GM12878 (cell line): ENCODE measurements around the gene TCF12. TPM values are rescaled to one million over a fixed set of nuclear protein-coding genes. Genes with fewer than 3 reads are reported as not detected.

Experiments used
- ATAC-seq: fragments of 200-7000 bp; cut with Tn5 transposase; 3 replicates; pipeline ENCODE4 v1.9.1; 2020; ENCODE audit warnings: mild to moderate bottlenecking, moderate library complexity
- BruUV-seq: library from RNA; stranded (reverse); fragments of 400-500 nt; replicated peaks from 2 replicates; lab custom pipeline; 2021; lab: Mats Ljungman, UMichigan
- CTCF ChIA-PET: fragments of 300-600 bp; sonication (Branson Sonifier 250); formaldehyde crosslinking; extraction: SDS; loops from one replicate; lab custom pipeline; 2021; ENCODE audit warnings: inconsistent platforms; lab: Yijun Ruan, JAX
- POLR2A ChIA-PET: fragments of 350-600 bp; formaldehyde crosslinking; extraction: SDS; loops from one replicate; lab custom pipeline; 2021; ENCODE audit warnings: inconsistent platforms; lab: Charles Lee
- RAD21 ChIA-PET: fragments of 300-600 bp; sonication (Branson Sonifier 250); formaldehyde crosslinking; loops from one replicate; lab custom pipeline; 2023; ENCODE audit warnings: antibody characterized with exemption; ENCODE audit not compliant: unreplicated experiment; lab: Charles Lee
- SMC1A ChIA-PET: fragments of 300-600 bp; sonication (Branson Sonifier 250); formaldehyde crosslinking; loops from one replicate; lab custom pipeline; 2023; ENCODE audit not compliant: unreplicated experiment, uncharacterized antibody; lab: Charles Lee
- DNase-seq: peaks from one replicate; pipeline ENCODE4 v3.0.0-alpha.2; 2011; ENCODE audit warnings: low read depth, low spot score
- FAIRE-seq: peaks from 3 replicates; lab custom pipeline; 2011; peaks lifted over from hg19 to GRCh38; lab: Jason Lieb, UNC
- H2AFZ ChIP-seq: 2 replicates; pipeline ENCODE4 v1.6.0; 2011; ENCODE audit warnings: low read depth, low read length, control low read depth; ENCODE audit not compliant: control insufficient read depth
- H3K27ac ChIP-seq: 2 replicates; pipeline ENCODE4 v1.5.1; 2011; ENCODE audit warnings: control low read depth; ENCODE audit not compliant: control insufficient read depth, insufficient read depth
- H3K27me3 ChIP-seq, 2 experiments: replicated peaks in 1 of 2; 2 replicates each; pipeline versions ENCODE4 v1.6.0 to v1.6.1; 2011; ENCODE audit warnings: low read length in 1 of 2; ENCODE audit not compliant: control insufficient read depth in 2 of 2, insufficient read depth in 2 of 2
- H3K36me3 ChIP-seq, 2 experiments: 2 replicates each; pipeline ENCODE4 v1.5.1; 2011; ENCODE audit warnings: low read length in 1 of 2; ENCODE audit not compliant: control insufficient read depth in 2 of 2, insufficient read depth in 2 of 2
- H3K4me1 ChIP-seq: 2 replicates; pipeline ENCODE4 v1.6.1; 2011; ENCODE audit warnings: mild to moderate bottlenecking, low read length, moderate library complexity, mixed read lengths; ENCODE audit not compliant: control insufficient read depth, insufficient read depth
- H3K4me2 ChIP-seq: 2 replicates; pipeline ENCODE4 v1.6.0; 2011; ENCODE audit warnings: control low read depth; ENCODE audit not compliant: control insufficient read depth, insufficient read depth
- H3K4me3 ChIP-seq: fragments of 200-600 bp; sonication (generic); 2 replicates; pipeline ENCODE4 v1.5.1; 2016
- H3K79me2 ChIP-seq: 2 replicates; pipeline ENCODE4 v1.6.0; 2011; ENCODE audit warnings: low read length; ENCODE audit not compliant: control insufficient read depth, insufficient read depth
- H3K9ac ChIP-seq: 2 replicates; pipeline ENCODE4 v1.8.0; 2011; ENCODE audit warnings: low read length, control low read depth, mixed read lengths; ENCODE audit not compliant: control insufficient read depth, insufficient read depth
- H3K9me3 ChIP-seq: replicated peaks from 3 replicates; pipeline ENCODE4 v1.5.1; 2011; ENCODE audit warnings: mild to moderate bottlenecking, low read length; ENCODE audit not compliant: control insufficient read depth, insufficient read depth
- H4K20me1 ChIP-seq: 2 replicates; pipeline ENCODE4 v1.6.0; 2011; ENCODE audit not compliant: control insufficient read depth, insufficient read depth
- CBX3 ChIP-seq: fragments of 200-600 bp; sonication (generic); IDR thresholded peaks from 2 replicates; pipeline ENCODE4 v1.6.1; 2016; ENCODE audit warnings: low read depth, borderline replicate concordance
- NR2C1 ChIP-seq: fragments of 450-650 bp; IDR thresholded peaks from 2 replicates; pipeline ENCODE4 v1.6.1; 2017; ENCODE audit warnings: antibody characterized with exemption, mild to moderate bottlenecking, moderate library complexity
- NRF1 ChIP-seq: conservative IDR thresholded peaks from 2 replicates; pipeline ENCODE4 v1.6.1; 2011; ENCODE audit warnings: mild to moderate bottlenecking, low read depth, low read length, improper control_type of control experiment
- SUPT20H ChIP-seq: IDR thresholded peaks from 2 replicates; pipeline ENCODE4 v1.6.1; 2011; ENCODE audit warnings: low read depth, mild to moderate bottlenecking, low read length, moderate library complexity, borderline replicate concordance; ENCODE audit not compliant: control insufficient read depth
- ZSCAN29 ChIP-seq: fragments of 450-650 bp; IDR thresholded peaks from 2 replicates; pipeline ENCODE4 v1.6.1; 2017; ENCODE audit warnings: mild to moderate bottlenecking, moderate library complexity
- WGBS: methylation state at CpG from one replicate; pipeline ENCODE4 v1.1.6; 2016; ENCODE audit warnings: low lambda C conversion rate; ENCODE audit not compliant: insufficient replicate concordance, insufficient coverage; ENCODE audit errors: missing lambda C conversion rate; 5-methylcytosine and 5-hydroxymethylcytosine counted together
- in situ Hi-C: fragments of 300-500 bp; cut with MboI; formaldehyde crosslinking; loops from 9 replicates; pipeline ENCODE4 v1.14.3; 2018; ENCODE audit warnings: mixed read lengths
- intact Hi-C: fragments of 100-400 bp; cut with micrococcal nuclease; formaldehyde crosslinking; loops from one replicate; pipeline ENCODE4 v1.14.2; 2022; ENCODE audit not compliant: unreplicated experiment
- polyA plus RNA-seq, 11 experiments: library from polyadenylated mRNA; depleted of rRNA in 4 of 11; unstranded in 6 of 11; stranded (reverse) in 5 of 11; fragments of >200 nt; fragmentation: Nextera tagmentation in 4 of 11; fragmentation: Illumina TruSeq in 1 of 11; extraction: Ambion mirVana in 4 of 11; extraction: Trizol in 1 of 11; gene quantifications; 1 replicate in 1 of 11; 2 replicates in 10 of 11; pipeline versions ENCODE4 v1.2.1 to v1.2.3, GENCODE V29; 2011 to 2016; ENCODE audit warnings: inconsistent platforms in 2 of 11, missing spikeins in 2 of 11, low read depth in 1 of 11
- total RNA-seq, 4 experiments: library from RNA; depleted of rRNA in 3 of 4; stranded (reverse); fragments of >200 nt in 3 of 4; fragmentation: Illumina TruSeq in 1 of 4; extraction: Trizol in 1 of 4; gene quantifications; 2 replicates each; pipeline versions ENCODE4 v1.2.1 to v1.2.3, GENCODE V29; 2013 to 2021
- TF ChIP-seq, protein P1 (sequence below): fragments of 150-350 bp; IDR thresholded peaks from 2 replicates; pipeline ENCODE4 v1.6.1; 2016; ENCODE audit warnings: low read depth, low read length

The TCF12 gene
- total and polyA plus RNA-seq, 10 of the 15 experiments (the other 5 are each of a cell fraction or from before 2014, with no cell fraction given), result 8.2 to 70.9 (median 49.5) TPM

DNA sequence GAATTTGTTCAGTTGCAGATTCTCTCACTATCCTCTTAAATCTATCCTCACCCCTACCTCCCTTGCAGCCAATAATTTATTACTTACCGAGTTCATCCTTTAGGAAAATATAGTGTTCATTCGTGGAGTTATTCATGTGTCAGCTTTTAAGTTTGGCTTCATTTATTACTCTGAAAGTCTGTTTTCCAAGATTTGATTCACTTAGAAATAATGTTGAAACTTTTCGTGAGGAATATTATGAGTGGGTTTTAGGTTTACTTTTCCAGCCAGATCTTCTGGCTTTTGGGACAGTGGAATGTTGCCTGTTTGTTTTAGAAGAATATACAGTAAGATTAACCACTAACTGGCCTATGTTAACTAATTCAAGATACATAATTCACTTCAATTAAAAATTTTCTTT is 296.9 kb downstream of the TCF12 start:
- Histone ChIP-seq H3K27me3 (no peaks in the 10 kb centered on the region), H3K36me3 (no peaks in the 10 kb centered on the region), H3K79me2 (no peaks in the 10 kb centered on the region), H3K4me2 (no peak overlapping the region), H3K4me1 (no peaks in the 10 kb centered on the region), H3K4me3 (no peak overlapping the region), H3K9me3 (no peaks in the 10 kb centered on the region), H3K27ac (no peak overlapping the region)
- ATAC-seq, result no peak
- FAIRE-seq, result no peak
- ChIA-PET SMC1A (interaction anchor here (1.1 to 2.2 kb wide), 5 partner anchors 38 to 392 kb away, joined by 3 to 8 read pairs (median 3); no protein-coding TSS in a partner anchor), POLR2A (no interaction called here)
- in situ Hi-C loops, result loop anchor here (10.0 kb wide), 1 partner anchor 721 kb away; no protein-coding TSS in a partner anchor
- WGBS, result 65% methylated on average over 3 of the region's 3 CpGs
- no peak for TF ChIP-seq NR2C1
- TF ChIP-seq, protein P1, sequence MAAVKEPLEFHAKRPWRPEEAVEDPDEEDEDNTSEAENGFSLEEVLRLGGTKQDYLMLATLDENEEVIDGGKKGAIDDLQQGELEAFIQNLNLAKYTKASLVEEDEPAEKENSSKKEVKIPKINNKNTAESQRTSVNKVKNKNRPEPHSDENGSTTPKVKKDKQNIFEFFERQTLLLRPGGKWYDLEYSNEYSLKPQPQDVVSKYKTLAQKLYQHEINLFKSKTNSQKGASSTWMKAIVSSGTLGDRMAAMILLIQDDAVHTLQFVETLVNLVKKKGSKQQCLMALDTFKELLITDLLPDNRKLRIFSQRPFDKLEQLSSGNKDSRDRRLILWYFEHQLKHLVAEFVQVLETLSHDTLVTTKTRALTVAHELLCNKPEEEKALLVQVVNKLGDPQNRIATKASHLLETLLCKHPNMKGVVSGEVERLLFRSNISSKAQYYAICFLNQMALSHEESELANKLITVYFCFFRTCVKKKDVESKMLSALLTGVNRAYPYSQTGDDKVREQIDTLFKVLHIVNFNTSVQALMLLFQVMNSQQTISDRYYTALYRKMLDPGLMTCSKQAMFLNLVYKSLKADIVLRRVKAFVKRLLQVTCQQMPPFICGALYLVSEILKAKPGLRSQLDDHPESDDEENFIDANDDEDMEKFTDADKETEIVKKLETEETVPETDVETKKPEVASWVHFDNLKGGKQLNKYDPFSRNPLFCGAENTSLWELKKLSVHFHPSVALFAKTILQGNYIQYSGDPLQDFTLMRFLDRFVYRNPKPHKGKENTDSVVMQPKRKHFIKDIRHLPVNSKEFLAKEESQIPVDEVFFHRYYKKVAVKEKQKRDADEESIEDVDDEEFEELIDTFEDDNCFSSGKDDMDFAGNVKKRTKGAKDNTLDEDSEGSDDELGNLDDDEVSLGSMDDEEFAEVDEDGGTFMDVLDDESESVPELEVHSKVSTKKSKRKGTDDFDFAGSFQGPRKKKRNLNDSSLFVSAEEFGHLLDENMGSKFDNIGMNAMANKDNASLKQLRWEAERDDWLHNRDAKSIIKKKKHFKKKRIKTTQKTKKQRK, result no peak
- TF ChIP-seq SUPT20H, result no peak
- no peak for TF ChIP-seq NRF1
- no peak for TF ChIP-seq CBX3
- no peak for TF ChIP-seq ZSCAN29
- TF ChIP-seq, all 136 proteins: peak for 0
- H4K20me1 ChIP-seq, result no peaks in the 10 kb centered on the region
- H2AFZ ChIP-seq, result no peak overlapping the region
- no TSS peak for BruUV-seq
- RAD21 ChIA-PET, result interaction anchor here (0.7 kb wide), 1 partner anchor 91 kb away, joined by 6 read pairs; no protein-coding TSS in a partner anchor
- intact Hi-C loops, result no loop called here
- no peak overlapping the region for H3K9ac ChIP-seq
- no peak for DNase-seq
- CTCF ChIA-PET, result interaction anchor here (0.6 to 1.0 kb wide), 5 partner anchors 23 to 297 kb away, joined by 3 to 4 read pairs (median 3); partner anchors contain the start of gene TCF12
